Endothelial cell of umbilical vein (primary cell): ENCODE measurements around the gene CBS. TPM values are rescaled to one million over a fixed set of nuclear protein-coding genes. Genes with fewer than 3 reads are reported as not detected.
"Not testable (repeated sequence)": the region's sequence is repeated elsewhere in the genome, so short reads cannot be mapped to it uniquely, and the experiment has no call there.

Experiments used
- BruUV-seq: library from RNA; stranded (reverse); fragments of 400-500 nt; replicated peaks from 2 replicates; lab custom pipeline; 2021; lab: Mats Ljungman, UMichigan
- CTCF ChIA-PET: fragments of 300-600, 350-600 bp; sonication (Branson Sonifier 250); formaldehyde crosslinking; loops from one replicate; lab custom pipeline; 2021; ENCODE audit warnings: antibody characterized with exemption, inconsistent platforms; lab: Charles Lee
- POLR2A ChIA-PET: fragments of 300-600, 350-600 bp; sonication (Branson Sonifier 250); formaldehyde crosslinking; loops from one replicate; lab custom pipeline; 2021; ENCODE audit warnings: antibody characterized with exemption, inconsistent platforms; lab: Charles Lee
- DNase-seq: peaks from one replicate; pipeline ENCODE4 v3.0.0-alpha.2; 2011; ENCODE audit warnings: low read depth, low spot score
- FAIRE-seq: peaks from 2 replicates; lab custom pipeline; 2011; peaks lifted over from hg19 to GRCh38; lab: Jason Lieb, UNC
- H2AFZ ChIP-seq: 2 replicates; pipeline ENCODE4 v1.6.0; 2012; ENCODE audit warnings: low read depth, low read length, control low read depth, inconsistent platforms
- H3K27ac ChIP-seq: 2 replicates; pipeline ENCODE4 v1.5.1; 2011; ENCODE audit warnings: low read depth, mild to moderate bottlenecking, control low read depth, low read length, moderate library complexity; ENCODE audit not compliant: insufficient read depth
- H3K27me3 ChIP-seq, 2 experiments: 2 replicates each; pipeline versions ENCODE4 v1.6.0 to v1.6.1; 2011; ENCODE audit warnings: low read length in 2 of 2, mixed read lengths in 1 of 2; ENCODE audit not compliant: control insufficient read depth in 2 of 2, insufficient read depth in 2 of 2
- H3K36me3 ChIP-seq, 2 experiments: 2 replicates in 1 of 2; 3 replicates in 1 of 2; pipeline ENCODE4 v1.5.1; 2011; ENCODE audit warnings: low read length in 2 of 2, mild to moderate bottlenecking in 1 of 2, moderate library complexity in 1 of 2; ENCODE audit not compliant: control insufficient read depth in 2 of 2, insufficient read depth in 2 of 2; ENCODE audit errors: extremely low read depth in 1 of 2
- H3K4me1 ChIP-seq: 3 replicates; pipeline ENCODE4 v1.5.1; 2011; ENCODE audit warnings: mild to moderate bottlenecking, low read length; ENCODE audit not compliant: control insufficient read depth, insufficient read depth; ENCODE audit errors: extremely low read depth
- H3K4me2 ChIP-seq: 2 replicates; pipeline ENCODE4 v1.6.1; 2011; ENCODE audit warnings: low read length, control low read depth, mixed read lengths; ENCODE audit not compliant: insufficient read depth
- H3K4me3 ChIP-seq, 3 experiments: fragments of 200-600 bp in 1 of 3; sonication (generic), shearing (Covaris generic) in 1 of 3; replicated peaks in 1 of 3; 2 replicates each; pipeline ENCODE4 v1.5.1; 2011 to 2016; ENCODE audit warnings: control low read depth in 3 of 3, low read length in 3 of 3, mild to moderate bottlenecking in 2 of 3, inconsistent platforms in 1 of 3, low read depth in 1 of 3, moderate library complexity in 1 of 3; ENCODE audit not compliant: insufficient read depth in 1 of 3
- H3K79me2 ChIP-seq: 2 replicates; pipeline ENCODE4 v1.6.0; 2012; ENCODE audit warnings: low read length, inconsistent platforms; ENCODE audit not compliant: control insufficient read depth, insufficient read depth
- H3K9ac ChIP-seq: replicated peaks from 2 replicates; pipeline ENCODE3; 2011; ENCODE audit warnings: low read length, control low read depth; ENCODE audit not compliant: insufficient read depth; ENCODE audit errors: extremely low read depth
- H3K9me1 ChIP-seq: replicated peaks from 3 replicates; pipeline ENCODE4 v1.6.0; 2011; ENCODE audit warnings: mild to moderate bottlenecking, low read length; ENCODE audit not compliant: control insufficient read depth, insufficient read depth; ENCODE audit errors: extremely low read depth
- H3K9me3 ChIP-seq: replicated peaks from 2 replicates; pipeline ENCODE4 v1.5.1; 2012; ENCODE audit warnings: low read length, inconsistent platforms; ENCODE audit not compliant: control insufficient read depth, insufficient read depth
- H4K20me1 ChIP-seq: replicated peaks from 2 replicates; pipeline ENCODE3; 2011; ENCODE audit warnings: mild to moderate bottlenecking, low read length; ENCODE audit not compliant: control insufficient read depth, insufficient read depth; ENCODE audit errors: extremely low read depth
- dilution Hi-C: fragments of 300-500 bp; cut with MboI; formaldehyde crosslinking; loops from one replicate; pipeline ENCODE4 v1.15.0; 2019; ENCODE audit warnings: low sequenced_read_pairs; ENCODE audit not compliant: extremely low pct_ligation_motif_present
- intact Hi-C: fragments of 100-400 bp; cut with micrococcal nuclease; formaldehyde crosslinking; loops from one replicate; pipeline ENCODE4 v1.10.0; 2022
- polyA plus RNA-seq, 4 experiments: library from polyadenylated mRNA; depleted of rRNA in 3 of 4; stranded (reverse) in 3 of 4; unstranded in 1 of 4; fragments of >200 nt; gene quantifications; 2 replicates each; pipeline versions ENCODE4 v1.2.1 to v1.2.3, GENCODE V29; 2011 to 2012; ENCODE audit warnings: missing spikeins in 1 of 4
- total RNA-seq: library from RNA; stranded (reverse); gene quantifications from 2 replicates; pipeline ENCODE4 v1.2.3, GENCODE V29; 2021

Gene CBS
- total and polyA plus RNA-seq, 2 donors (not counting 3 experiments of a cell fraction or from before 2014, with no cell fraction given): 22.0 to 92.9 TPM

GRCh38 chr21:43045876-43046821 is 29.5 kb downstream of the CBS start:
- FAIRE-seq: not testable (repeated sequence)

GRCh38 chr21:43045165-43045875 is 30.3 kb downstream of the CBS start:
- H3K36me3 ChIP-seq, H3K27me3 ChIP-seq, H2AFZ ChIP-seq, intact Hi-C loops, H3K4me2 ChIP-seq, CTCF ChIA-PET, H3K9me1 ChIP-seq, H3K9me3 ChIP-seq, H3K9ac ChIP-seq, H3K4me1 ChIP-seq, H3K79me2 ChIP-seq, dilution Hi-C loops, BruUV-seq, H3K4me3 ChIP-seq, POLR2A ChIA-PET, DNase-seq, H4K20me1 ChIP-seq, H3K27ac ChIP-seq: not testable (repeated sequence)
- peak; percentile 67 for FAIRE-seq

More at GRCh38 chr21:43045876-43046821, 29.5 kb downstream of the CBS start:
- H4K20me1 ChIP-seq, H3K4me2 ChIP-seq, H3K9me3 ChIP-seq, BruUV-seq, H3K27ac ChIP-seq, H3K9me1 ChIP-seq, dilution Hi-C loops, H3K79me2 ChIP-seq, DNase-seq, H3K36me3 ChIP-seq, H2AFZ ChIP-seq, CTCF ChIA-PET, H3K4me1 ChIP-seq, intact Hi-C loops, H3K9ac ChIP-seq, H3K4me3 ChIP-seq, POLR2A ChIA-PET, H3K27me3 ChIP-seq: not testable (repeated sequence)

GRCh38 chr21:43044547-43044946 is 31.1 kb downstream of the CBS start:
- H4K20me1 ChIP-seq, H3K4me3 ChIP-seq, BruUV-seq, intact Hi-C loops, H3K27ac ChIP-seq, H3K4me1 ChIP-seq, H3K79me2 ChIP-seq, CTCF ChIA-PET, H3K9ac ChIP-seq, H3K36me3 ChIP-seq, POLR2A ChIA-PET, H3K4me2 ChIP-seq, FAIRE-seq, H2AFZ ChIP-seq, DNase-seq, H3K9me1 ChIP-seq, H3K27me3 ChIP-seq, dilution Hi-C loops, H3K9me3 ChIP-seq: not testable (repeated sequence)

- H3K79me2 ChIP-seq, H2AFZ ChIP-seq, H3K27ac ChIP-seq, H3K27me3 ChIP-seq, H3K4me1 ChIP-seq, FAIRE-seq, dilution Hi-C loops, H3K4me2 ChIP-seq, H3K36me3 ChIP-seq, DNase-seq, H3K9me1 ChIP-seq, POLR2A ChIA-PET, H3K9me3 ChIP-seq, intact Hi-C loops, BruUV-seq, H4K20me1 ChIP-seq, H3K4me3 ChIP-seq, H3K9ac ChIP-seq, CTCF ChIA-PET: not testable (repeated sequence)
Observed at GRCh38 chr21:43043291-43043690, 32.3 kb downstream of the CBS start.
